ENCODE data around the gene PBX4.

Gene PBX4

GRCh38 chr19:19533841-19534240, 84.6 kb downstream of the PBX4 start:
- no peak overlapping the region for H3K27ac ChIP-seq
- no peak for TF ChIP-seq CTCF (conservative IDR thresholded peaks at IDR 0.05)

- no peak for TF ChIP-seq CTCF (conservative IDR thresholded peaks at IDR 0.05)
- H3K27ac ChIP-seq, result no peak overlapping the region
Measured at GRCh38 chr19:19532806-19533701, 85.4 kb downstream of the PBX4 start.

- TF ChIP-seq CTCF (conservative IDR thresholded peaks at IDR 0.05), result peak; percentile 89
- H3K27ac ChIP-seq, result no peak overlapping the region
Measured at GRCh38 chr19:19531951-19532805, 86.3 kb downstream of the PBX4 start.

GRCh38 chr19:19530889-19531288, 87.6 kb downstream of the PBX4 start:
- no peak for TF ChIP-seq CTCF (conservative IDR thresholded peaks at IDR 0.05)
- no peak overlapping the region for H3K27ac ChIP-seq

GRCh38 chr19:19530423-19530804, 88.1 kb downstream of the PBX4 start:
- no peak overlapping the region for H3K27ac ChIP-seq

GRCh38 chr19:19529783-19530422, 88.6 kb downstream of the PBX4 start:
- no peak overlapping the region for H3K27ac ChIP-seq
- no peak for TF ChIP-seq CTCF (conservative IDR thresholded peaks at IDR 0.05)

More at GRCh38 chr19:19530423-19530804, 88.1 kb downstream of the PBX4 start:
- no peak for TF ChIP-seq CTCF (conservative IDR thresholded peaks at IDR 0.05)

Data from VCaP (cell line).